Measurements from ENCODE around the gene TMA7. TPM values are rescaled to one million over a fixed set of nuclear protein-coding genes. Genes with fewer than 3 reads are reported as not detected.
"Not testable (repeated sequence)": the region's sequence is repeated elsewhere in the genome, so short reads cannot be mapped to it uniquely, and the experiment has no call there.

Gene TMA7
- total and polyA plus RNA-seq, 4 donors, result 75.2 to 241 (median 113) TPM

DNA sequence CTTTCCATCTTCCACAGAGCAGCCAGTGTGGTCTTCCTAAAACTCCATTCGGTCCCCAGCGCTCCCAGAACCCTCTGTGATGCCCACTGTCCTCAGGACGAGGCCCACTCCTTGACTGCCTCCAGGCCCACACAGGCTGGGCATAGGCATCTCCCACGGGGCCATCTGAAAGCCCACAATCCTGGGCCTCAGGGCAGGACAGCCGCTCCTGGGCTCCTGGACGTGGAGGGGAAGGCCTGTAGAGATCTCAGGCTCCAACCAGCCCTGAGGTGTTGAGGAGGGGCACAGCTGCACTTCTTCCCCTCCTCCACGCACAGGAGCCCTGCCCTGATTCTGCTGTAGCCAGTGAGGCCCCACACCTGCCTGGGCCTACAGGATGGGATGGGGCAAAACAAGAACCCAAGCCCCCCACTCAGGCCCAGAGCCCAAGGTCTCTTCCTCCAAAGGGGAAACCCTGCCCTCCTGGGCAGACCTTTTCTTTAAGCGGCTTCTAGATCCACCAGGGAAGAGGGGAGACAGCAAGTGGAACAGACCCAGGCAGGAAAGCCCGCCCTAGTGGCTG is 38.0 kb downstream of the TMA7 start (continued):
- TF ChIP-seq, protein P1, sequence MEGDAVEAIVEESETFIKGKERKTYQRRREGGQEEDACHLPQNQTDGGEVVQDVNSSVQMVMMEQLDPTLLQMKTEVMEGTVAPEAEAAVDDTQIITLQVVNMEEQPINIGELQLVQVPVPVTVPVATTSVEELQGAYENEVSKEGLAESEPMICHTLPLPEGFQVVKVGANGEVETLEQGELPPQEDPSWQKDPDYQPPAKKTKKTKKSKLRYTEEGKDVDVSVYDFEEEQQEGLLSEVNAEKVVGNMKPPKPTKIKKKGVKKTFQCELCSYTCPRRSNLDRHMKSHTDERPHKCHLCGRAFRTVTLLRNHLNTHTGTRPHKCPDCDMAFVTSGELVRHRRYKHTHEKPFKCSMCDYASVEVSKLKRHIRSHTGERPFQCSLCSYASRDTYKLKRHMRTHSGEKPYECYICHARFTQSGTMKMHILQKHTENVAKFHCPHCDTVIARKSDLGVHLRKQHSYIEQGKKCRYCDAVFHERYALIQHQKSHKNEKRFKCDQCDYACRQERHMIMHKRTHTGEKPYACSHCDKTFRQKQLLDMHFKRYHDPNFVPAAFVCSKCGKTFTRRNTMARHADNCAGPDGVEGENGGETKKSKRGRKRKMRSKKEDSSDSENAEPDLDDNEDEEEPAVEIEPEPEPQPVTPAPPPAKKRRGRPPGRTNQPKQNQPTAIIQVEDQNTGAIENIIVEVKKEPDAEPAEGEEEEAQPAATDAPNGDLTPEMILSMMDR (IDR thresholded peaks at IDR 0.05; ENCODE audit: low read depth, low read length, missing input control), result no peak

DNA sequence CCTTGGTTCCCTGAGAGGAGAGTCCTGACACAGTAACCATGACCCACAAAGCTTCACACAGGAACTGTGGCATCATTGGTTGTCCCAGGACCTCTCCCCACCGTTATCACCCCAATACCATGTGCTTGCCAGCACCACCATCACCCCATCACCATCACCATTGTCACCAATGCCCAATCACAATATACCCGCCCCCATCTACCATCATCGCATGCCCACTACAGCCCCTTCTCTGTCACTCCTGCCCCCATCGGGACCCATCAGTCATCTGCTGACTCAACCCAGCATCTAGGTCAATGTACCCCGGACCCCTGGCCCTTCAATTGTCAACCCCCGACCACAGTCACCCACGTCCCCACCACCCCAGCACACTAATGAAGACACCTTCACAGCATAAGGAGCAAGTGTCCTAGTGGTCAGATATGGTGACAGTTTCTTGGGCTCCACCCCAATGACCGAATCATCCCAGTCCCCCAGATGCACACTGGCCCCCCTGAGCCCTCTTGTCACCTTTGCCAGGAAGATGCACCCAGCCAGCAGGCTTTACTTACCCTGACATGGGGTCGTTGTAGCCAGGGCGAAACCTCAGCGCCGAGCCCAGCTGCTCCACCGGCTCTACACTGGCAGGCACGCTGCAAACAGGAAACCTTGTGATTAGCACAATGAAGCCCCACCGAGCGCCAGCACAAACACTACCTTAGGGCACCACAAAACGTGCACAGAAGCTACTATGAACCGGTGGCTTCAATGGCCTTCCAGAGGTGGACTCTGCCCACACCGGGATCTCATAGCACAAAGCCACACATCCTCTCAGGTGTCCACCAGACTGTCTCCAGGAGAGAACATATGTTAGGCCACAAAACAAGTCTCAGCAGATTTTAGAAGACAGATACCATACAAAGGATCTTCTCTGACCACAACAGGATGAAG is 38.8 kb downstream of the TMA7 start:
- Histone ChIP-seq H3K9ac (ENCODE audit: low read depth in 1 of 2, low read length in 2 of 2) (no peak overlapping the region), H3K4me1 (ENCODE audit: control insufficient read depth in 4 of 4, insufficient read depth in 4 of 4, low read length in 3 of 4) (no peaks in the 10 kb centered on the region), H3K36me3 (ENCODE audit: control insufficient read depth in 4 of 4, insufficient read depth in 3 of 4, low read depth in 1 of 4, low read length in 3 of 4) (no peaks in the 10 kb centered on the region), H3K27me3 (ENCODE audit: control insufficient read depth in 4 of 4, insufficient read depth in 4 of 4, low read length in 3 of 4) (no peaks in the 10 kb centered on the region), H3K9me3 (ENCODE audit: control insufficient read depth in 4 of 4, low read length in 3 of 4) (no peaks in the 10 kb centered on the region), H3K4me3 (ENCODE audit: low read depth in 1 of 3, low read length in 3 of 3) (peak overlapping the region in 1 of 3 donors; percentile 2), H3K27ac (ENCODE audit: low read depth in 1 of 2, low read length in 2 of 2) (peak overlapping the region in 1 of 2 donors; percentile 46)
- DNase-seq (ENCODE audit: low spot score), result no peak
- TF ChIP-seq, protein P2, sequence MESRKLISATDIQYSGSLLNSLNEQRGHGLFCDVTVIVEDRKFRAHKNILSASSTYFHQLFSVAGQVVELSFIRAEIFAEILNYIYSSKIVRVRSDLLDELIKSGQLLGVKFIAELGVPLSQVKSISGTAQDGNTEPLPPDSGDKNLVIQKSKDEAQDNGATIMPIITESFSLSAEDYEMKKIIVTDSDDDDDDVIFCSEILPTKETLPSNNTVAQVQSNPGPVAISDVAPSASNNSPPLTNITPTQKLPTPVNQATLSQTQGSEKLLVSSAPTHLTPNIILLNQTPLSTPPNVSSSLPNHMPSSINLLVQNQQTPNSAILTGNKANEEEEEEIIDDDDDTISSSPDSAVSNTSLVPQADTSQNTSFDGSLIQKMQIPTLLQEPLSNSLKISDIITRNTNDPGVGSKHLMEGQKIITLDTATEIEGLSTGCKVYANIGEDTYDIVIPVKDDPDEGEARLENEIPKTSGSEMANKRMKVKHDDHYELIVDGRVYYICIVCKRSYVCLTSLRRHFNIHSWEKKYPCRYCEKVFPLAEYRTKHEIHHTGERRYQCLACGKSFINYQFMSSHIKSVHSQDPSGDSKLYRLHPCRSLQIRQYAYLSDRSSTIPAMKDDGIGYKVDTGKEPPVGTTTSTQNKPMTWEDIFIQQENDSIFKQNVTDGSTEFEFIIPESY (IDR thresholded peaks at IDR 0.05), result no peak
- no peak for TF ChIP-seq TAF1 (conservative IDR thresholded peaks at IDR 0.05)
- no peak for TF ChIP-seq NR2F2 (IDR thresholded peaks at IDR 0.05)
- TF ChIP-seq RXRA (IDR thresholded peaks at IDR 0.05), result no peak
- TF ChIP-seq, protein P1 (IDR thresholded peaks at IDR 0.05; ENCODE audit: low read depth, low read length, missing input control), result no peak
- TF ChIP-seq, protein P3, sequence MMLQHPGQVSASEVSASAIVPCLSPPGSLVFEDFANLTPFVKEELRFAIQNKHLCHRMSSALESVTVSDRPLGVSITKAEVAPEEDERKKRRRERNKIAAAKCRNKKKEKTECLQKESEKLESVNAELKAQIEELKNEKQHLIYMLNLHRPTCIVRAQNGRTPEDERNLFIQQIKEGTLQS (IDR thresholded peaks at IDR 0.05), result no peak
- TF ChIP-seq HNF4A (conservative IDR thresholded peaks at IDR 0.05), result no peak
- TF ChIP-seq, protein P4, sequence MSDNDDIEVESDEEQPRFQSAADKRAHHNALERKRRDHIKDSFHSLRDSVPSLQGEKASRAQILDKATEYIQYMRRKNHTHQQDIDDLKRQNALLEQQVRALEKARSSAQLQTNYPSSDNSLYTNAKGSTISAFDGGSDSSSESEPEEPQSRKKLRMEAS (IDR thresholded peaks at IDR 0.05), result no peak
- TF ChIP-seq, protein P5, sequence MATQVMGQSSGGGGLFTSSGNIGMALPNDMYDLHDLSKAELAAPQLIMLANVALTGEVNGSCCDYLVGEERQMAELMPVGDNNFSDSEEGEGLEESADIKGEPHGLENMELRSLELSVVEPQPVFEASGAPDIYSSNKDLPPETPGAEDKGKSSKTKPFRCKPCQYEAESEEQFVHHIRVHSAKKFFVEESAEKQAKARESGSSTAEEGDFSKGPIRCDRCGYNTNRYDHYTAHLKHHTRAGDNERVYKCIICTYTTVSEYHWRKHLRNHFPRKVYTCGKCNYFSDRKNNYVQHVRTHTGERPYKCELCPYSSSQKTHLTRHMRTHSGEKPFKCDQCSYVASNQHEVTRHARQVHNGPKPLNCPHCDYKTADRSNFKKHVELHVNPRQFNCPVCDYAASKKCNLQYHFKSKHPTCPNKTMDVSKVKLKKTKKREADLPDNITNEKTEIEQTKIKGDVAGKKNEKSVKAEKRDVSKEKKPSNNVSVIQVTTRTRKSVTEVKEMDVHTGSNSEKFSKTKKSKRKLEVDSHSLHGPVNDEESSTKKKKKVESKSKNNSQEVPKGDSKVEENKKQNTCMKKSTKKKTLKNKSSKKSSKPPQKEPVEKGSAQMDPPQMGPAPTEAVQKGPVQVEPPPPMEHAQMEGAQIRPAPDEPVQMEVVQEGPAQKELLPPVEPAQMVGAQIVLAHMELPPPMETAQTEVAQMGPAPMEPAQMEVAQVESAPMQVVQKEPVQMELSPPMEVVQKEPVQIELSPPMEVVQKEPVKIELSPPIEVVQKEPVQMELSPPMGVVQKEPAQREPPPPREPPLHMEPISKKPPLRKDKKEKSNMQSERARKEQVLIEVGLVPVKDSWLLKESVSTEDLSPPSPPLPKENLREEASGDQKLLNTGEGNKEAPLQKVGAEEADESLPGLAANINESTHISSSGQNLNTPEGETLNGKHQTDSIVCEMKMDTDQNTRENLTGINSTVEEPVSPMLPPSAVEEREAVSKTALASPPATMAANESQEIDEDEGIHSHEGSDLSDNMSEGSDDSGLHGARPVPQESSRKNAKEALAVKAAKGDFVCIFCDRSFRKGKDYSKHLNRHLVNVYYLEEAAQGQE (IDR thresholded peaks at IDR 0.05), result no peak
- TF ChIP-seq FOXA1 (IDR thresholded peaks at IDR 0.05), result no peak
- TF ChIP-seq JUND (IDR thresholded peaks at IDR 0.05), result no peak
- TF ChIP-seq GABPA (IDR thresholded peaks at IDR 0.05 in 1 of 2, conservative IDR thresholded peaks at IDR 0.05 in 1 of 2), result no peak
- 74% methylated on average over 19 of the region's 19 CpGs for WGBS

DNA sequence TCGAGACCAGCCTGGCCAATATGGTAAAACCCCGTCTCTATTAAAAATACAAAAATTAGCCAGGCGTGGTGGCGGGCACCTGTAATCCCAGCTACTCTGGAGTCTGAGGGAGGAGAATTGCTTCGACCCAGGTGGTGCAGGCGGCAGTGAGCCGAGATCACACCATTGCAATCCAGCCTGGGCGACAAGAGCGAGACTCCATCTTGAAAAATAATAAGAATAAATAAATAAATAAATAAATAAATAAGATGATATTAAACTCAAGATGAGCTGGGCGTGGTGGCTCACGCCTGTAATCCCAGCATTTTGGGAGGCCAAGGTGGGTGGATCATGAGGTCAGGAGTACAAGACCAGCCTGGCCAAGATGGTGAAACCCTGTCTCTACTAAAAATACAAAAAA is 40.8 kb downstream of the TMA7 start:
- DNase-seq (ENCODE audit: low spot score); H3K27ac ChIP-seq (ENCODE audit: low read depth in 1 of 2, low read length in 2 of 2); H3K4me3 ChIP-seq (ENCODE audit: low read depth in 1 of 3, low read length in 3 of 3); H3K27me3 ChIP-seq (ENCODE audit: control insufficient read depth in 4 of 4, insufficient read depth in 4 of 4, low read length in 3 of 4); H3K9ac ChIP-seq (ENCODE audit: low read depth in 1 of 2, low read length in 2 of 2); H3K9me3 ChIP-seq (ENCODE audit: control insufficient read depth in 4 of 4, low read length in 3 of 4); H3K36me3 ChIP-seq (ENCODE audit: control insufficient read depth in 4 of 4, insufficient read depth in 3 of 4, low read depth in 1 of 4, low read length in 3 of 4); H3K4me1 ChIP-seq (ENCODE audit: control insufficient read depth in 4 of 4, insufficient read depth in 4 of 4, low read length in 3 of 4): not testable (repeated sequence)
- WGBS, result 96% methylated on average over 11 of the region's 11 CpGs

DNA sequence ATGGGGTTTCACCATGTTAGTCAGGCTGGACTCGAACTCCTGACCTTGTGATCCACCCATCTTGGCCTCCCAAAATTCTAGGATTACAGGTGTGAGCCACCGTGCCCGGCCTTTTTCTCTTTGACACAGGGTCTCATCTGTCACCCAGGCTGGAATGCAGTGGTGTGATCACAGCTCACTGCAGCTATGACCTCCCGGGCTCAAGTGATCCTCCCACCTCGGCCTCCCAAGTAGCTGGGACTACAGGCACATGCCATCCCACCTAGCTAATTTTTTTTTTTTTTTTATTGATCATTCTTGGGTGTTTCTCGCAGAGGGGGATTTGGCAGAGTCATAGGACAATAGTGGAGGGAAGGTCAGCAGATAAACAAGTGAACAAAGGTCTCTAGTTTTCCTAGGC is 42.8 kb downstream of the TMA7 start:
- 86% methylated on average over 6 of the region's 6 CpGs for WGBS
- H3K4me3 ChIP-seq (ENCODE audit: low read depth in 1 of 3, low read length in 3 of 3); DNase-seq (ENCODE audit: low spot score); H3K27ac ChIP-seq (ENCODE audit: low read depth in 1 of 2, low read length in 2 of 2); H3K4me1 ChIP-seq (ENCODE audit: control insufficient read depth in 4 of 4, insufficient read depth in 4 of 4, low read length in 3 of 4); H3K36me3 ChIP-seq (ENCODE audit: control insufficient read depth in 4 of 4, insufficient read depth in 3 of 4, low read depth in 1 of 4, low read length in 3 of 4); H3K9me3 ChIP-seq (ENCODE audit: control insufficient read depth in 4 of 4, low read length in 3 of 4); H3K27me3 ChIP-seq (ENCODE audit: control insufficient read depth in 4 of 4, insufficient read depth in 4 of 4, low read length in 3 of 4); H3K9ac ChIP-seq (ENCODE audit: low read depth in 1 of 2, low read length in 2 of 2): not testable (repeated sequence)

All from liver (tissue), 9 donors.